ENCODE results near the gene EBLN2.

- TF ChIP-seq CTCF (IDR thresholded peaks at IDR 0.05) (no peak), POLR2A (IDR thresholded peaks at IDR 0.05) (no peak)
Measured at GRCh38 chr3:73055583-73055982, 5.9 kb upstream of the EBLN2 start.
